ENCODE results near the gene SLIT3.
A peak's percentile ranks its signal among the peaks of the same experiment; 100 is the strongest.
"Not testable (repeated sequence)": the region's sequence is repeated elsewhere in the genome, so short reads cannot be mapped to it uniquely, and the experiment has no call there.

SLIT3 gene

GRCh38 chr5:168749391-168750100, 551.4 kb downstream of the SLIT3 start:
- no peak for DNase-seq

GRCh38 chr5:168747987-168748777, 552.8 kb downstream of the SLIT3 start:
- DNase-seq = peak; percentile 10 to 50

GRCh38 chr5:168746893-168747640, 553.9 kb downstream of the SLIT3 start:
- no peak for DNase-seq

GRCh38 chr5:168746126-168746892, 554.6 kb downstream of the SLIT3 start:
- not testable (repeated sequence) for DNase-seq

GRCh38 chr5:168743617-168744016, 557.3 kb downstream of the SLIT3 start:
- DNase-seq = no peak

- DNase-seq = not testable (repeated sequence)
Observed at GRCh38 chr5:168742311-168742710, 558.6 kb downstream of the SLIT3 start.

GRCh38 chr5:168740811-168741213, 560.1 kb downstream of the SLIT3 start:
- DNase-seq = no peak

- DNase-seq = no peak
Observed at GRCh38 chr5:168740092-168740800, 560.7 kb downstream of the SLIT3 start.

GRCh38 chr5:168737066-168737465, 563.9 kb downstream of the SLIT3 start:
- DNase-seq = no peak

- DNase-seq = peak; percentile 7 to 47
Observed at GRCh38 chr5:168736281-168736831, 564.6 kb downstream of the SLIT3 start.

- DNase-seq = no peak
Observed at GRCh38 chr5:168734620-168735300, 566.2 kb downstream of the SLIT3 start.

GRCh38 chr5:168734119-168734518, 566.8 kb downstream of the SLIT3 start:
- no peak for DNase-seq

GRCh38 chr5:168728546-168729211, 572.3 kb downstream of the SLIT3 start:
- no peak for DNase-seq

- DNase-seq = no peak
Observed at GRCh38 chr5:168727547-168727946, 573.4 kb downstream of the SLIT3 start.

GRCh38 chr5:168726342-168726741, 574.6 kb downstream of the SLIT3 start:
- no peak for DNase-seq

GRCh38 chr5:168724227-168724626, 576.7 kb downstream of the SLIT3 start:
- no peak for DNase-seq

- DNase-seq = no peak
Observed at GRCh38 chr5:168723037-168723436, 577.9 kb downstream of the SLIT3 start.

- no peak for DNase-seq
Observed at GRCh38 chr5:168721966-168722365, 579.0 kb downstream of the SLIT3 start.

- peak; percentile 11 to 15 for DNase-seq
Observed at GRCh38 chr5:168721002-168721753, 579.8 kb downstream of the SLIT3 start.

GRCh38 chr5:168720575-168720974, 580.4 kb downstream of the SLIT3 start:
- peak; percentile 77 to 88 for DNase-seq
